ENCODE data around the gene ELMO3.

- TF ChIP-seq EP300 (IDR thresholded peaks at IDR 0.05) (no peak), POLR2A (IDR thresholded peaks at IDR 0.05) (no peak), CTCF (IDR thresholded peaks at IDR 0.05) (no peak)
Measured at GRCh38 chr16:67226295-67226803, 27.4 kb downstream of the ELMO3 start.

Measured in ovary (tissue), 3 donors.